ENCODE measurements around the gene ALLC. TPM values are rescaled to one million over a fixed set of nuclear protein-coding genes. Genes with fewer than 3 reads are reported as not detected.

ALLC gene
- total RNA-seq, 1 experiment from 2014 or later = not detected

GRCh38 chr2:3751806-3752205, 93.8 kb downstream of the ALLC start:
- Histone ChIP-seq H3K79me2 (ENCODE audit: low read length) (no peaks in the 10 kb centered on the region), H3K4me3 (ENCODE audit: low read length) (no peak overlapping the region), H3K9ac (ENCODE audit: low read length) (no peak overlapping the region), H3K9me3 (ENCODE audit: low read length) (no peaks in the 10 kb centered on the region), H3K27me3 (ENCODE audit: low read length) (no peaks in the 10 kb centered on the region), H3K9me2 (replicated peaks; ENCODE audit: insufficient read depth, low read length) (no peaks in the 10 kb centered on the region), H3K36me3 (ENCODE audit: insufficient read depth, low read length) (no peaks in the 10 kb centered on the region), H4K20me1 (ENCODE audit: insufficient read depth, low read depth, low read length) (no peaks in the 10 kb centered on the region; the same call in 1 of the 2 replicates), H3K27ac (ENCODE audit: low read length) (no peak overlapping the region), H3K4me1 (ENCODE audit: low read length) (no peaks in the 10 kb centered on the region), H2AFZ (ENCODE audit: low read length) (no peak overlapping the region), H3K4me2 (ENCODE audit: low read depth, low read length, poor library complexity, severe bottlenecking) (no peak overlapping the region)
- DNase-seq = no peak

Small RNAs within 50 kb of the gene (small RNA-seq; reads per million reads assigned to genes)
- not detected for gene TMSB4XP2

Other genes with a start within 250 kb of the ALLC start
- gene ADI1, start 138.7 kb upstream of the ALLC start, total RNA-seq (2014; rRNA removed; shearing (Covaris generic); ENCODE audit: low replicate concordance) = 68.6 and 74.0 TPM in 2 replicates
- gene RNASEH1, start 99.9 kb upstream of the ALLC start, total RNA-seq (2014; rRNA removed; shearing (Covaris generic); ENCODE audit: low replicate concordance) = 20.4 and 33.9 TPM in 2 replicates
- 3,591 and 3,631 TPM in 2 replicates for gene RPS7, start 82.9 kb upstream of the ALLC start, total RNA-seq (2014; rRNA removed; shearing (Covaris generic); ENCODE audit: low replicate concordance)
- not detected in 2 replicates for gene COLEC11, start 63.1 kb upstream of the ALLC start, total RNA-seq (2014; rRNA removed; shearing (Covaris generic); ENCODE audit: low replicate concordance)
- not detected in 2 replicates for gene DCDC2C, start 45.4 kb downstream of the ALLC start, total RNA-seq (2014; rRNA removed; shearing (Covaris generic); ENCODE audit: low replicate concordance)